ENCODE measurements around the gene PMIS2. TPM values are rescaled to one million over a fixed set of nuclear protein-coding genes. Genes with fewer than 3 reads are reported as not detected.

Gene PMIS2
- total RNA-seq, 4 donors from 2014 or later = not detected

GRCh38 chr19:35612224-35612558, 26.2 kb downstream of the PMIS2 start:
- 35% methylated on average over 9 of the region's 9 CpGs for WGBS
- H3K36me3 ChIP-seq = peaks cover 24% of the 10 kb centered on the region
- no peaks in the 10 kb centered on the region for H3K27me3 ChIP-seq
- H3K4me3 ChIP-seq = peak overlapping the region; percentile 76
- H3K9me3 ChIP-seq = peaks cover 6% of the 10 kb centered on the region
- peak overlapping the region; percentile 3 for H3K27ac ChIP-seq
- no peak for TF ChIP-seq EP300 (IDR thresholded peaks at IDR 0.05)
- no peak for TF ChIP-seq CTCF (IDR thresholded peaks at IDR 0.05)
- no peak for TF ChIP-seq POLR2A (IDR thresholded peaks at IDR 0.05)
- no peak for TF ChIP-seq POLR2AphosphoS5 (IDR thresholded peaks at IDR 0.05)
- H3K4me1 ChIP-seq = peaks cover 12% of the 10 kb centered on the region
- DNase-seq (ENCODE audit: low spot score in 2 of 2) = no peak

GRCh38 chr19:35612559-35613321, 26.8 kb downstream of the PMIS2 start, which contains the start of gene HAUS5:
Gene HAUS5, plus strand, starts transcription at chr19:35612735. Its CDS starts 60 bp downstream, at chr19:35612795.
- peak within 1 kb of the TSS; percentile 76 for H3K4me3 ChIP-seq
- H3K27ac ChIP-seq = peak within 1 kb of the TSS; percentile 3
- H3K9me3 ChIP-seq = peaks cover 6% of the 10 kb centered on the region
- WGBS = 0% methylated on average over 22 of the region's 47 CpGs
- TF ChIP-seq POLR2A (IDR thresholded peaks at IDR 0.05) (peak in 1 of 2 donors; percentile 30), EP300 (IDR thresholded peaks at IDR 0.05) (no peak), POLR2AphosphoS5 (IDR thresholded peaks at IDR 0.05) (peak; percentile 56 to 86 (median 73)), CTCF (IDR thresholded peaks at IDR 0.05) (no peak)
- peak; percentile 95 to 97 for DNase-seq (ENCODE audit: low spot score in 2 of 2)
- H3K36me3 ChIP-seq = peaks cover 28% of the 10 kb centered on the region
- H3K27me3 ChIP-seq = no peaks in the 10 kb centered on the region
- H3K4me1 ChIP-seq = peaks cover 12% of the 10 kb centered on the region

GRCh38 chr19:35613574-35613973, 27.6 kb downstream of the PMIS2 start:
- TF ChIP-seq CTCF (IDR thresholded peaks at IDR 0.05) (no peak), EP300 (IDR thresholded peaks at IDR 0.05) (no peak), POLR2AphosphoS5 (IDR thresholded peaks at IDR 0.05) (no peak), POLR2A (IDR thresholded peaks at IDR 0.05) (no peak)
- 67% methylated on average over 1 of the region's 1 CpG for WGBS
- no peak overlapping the region for H3K4me3 ChIP-seq
- no peak for DNase-seq (ENCODE audit: low spot score in 2 of 2)
- peaks cover 12% of the 10 kb centered on the region for H3K4me1 ChIP-seq
- no peak overlapping the region for H3K27ac ChIP-seq
- no peaks in the 10 kb centered on the region for H3K27me3 ChIP-seq
- H3K36me3 ChIP-seq = peaks cover 36% of the 10 kb centered on the region
- no peaks in the 10 kb centered on the region for H3K9me3 ChIP-seq

GRCh38 chr19:35615036-35615435, 29.1 kb downstream of the PMIS2 start:
- TF ChIP-seq CTCF (IDR thresholded peaks at IDR 0.05) (no peak), POLR2AphosphoS5 (IDR thresholded peaks at IDR 0.05) (no peak), POLR2A (IDR thresholded peaks at IDR 0.05) (no peak), EP300 (IDR thresholded peaks at IDR 0.05) (no peak)
- DNase-seq (ENCODE audit: low spot score in 2 of 2) = no peak
- Histone ChIP-seq H3K36me3 (peaks cover 51% of the 10 kb centered on the region), H3K4me3 (no peak overlapping the region), H3K27me3 (no peaks in the 10 kb centered on the region), H3K4me1 (peaks cover 12% of the 10 kb centered on the region), H3K9me3 (no peaks in the 10 kb centered on the region), H3K27ac (no peak overlapping the region)
- WGBS = 85% methylated on average over 11 of the region's 17 CpGs

- Histone ChIP-seq H3K36me3 (peaks cover 63% of the 10 kb centered on the region), H3K4me1 (no peaks in the 10 kb centered on the region), H3K9me3 (no peaks in the 10 kb centered on the region), H3K4me3 (no peak overlapping the region), H3K27ac (no peak overlapping the region), H3K27me3 (no peaks in the 10 kb centered on the region)
- TF ChIP-seq CTCF (IDR thresholded peaks at IDR 0.05) (no peak), EP300 (IDR thresholded peaks at IDR 0.05) (no peak), POLR2A (IDR thresholded peaks at IDR 0.05) (no peak), POLR2AphosphoS5 (IDR thresholded peaks at IDR 0.05) (no peak)
- WGBS = 80% methylated on average over 6 of the region's 7 CpGs
- no peak for DNase-seq (ENCODE audit: low spot score in 2 of 2)
These were observed 32.9 kb downstream of the PMIS2 start for GRCh38 chr19:35618857-35619256.

Measured in suprapubic skin (tissue), 4 donors.